BLaER1 treated with 17β-estradiol and CSF1 and Interleukin-3, amounts not matched to agents 10 nM and 100 nM (cell line): ENCODE data around the gene SNAPC3.
"Not testable (repeated sequence)": the region's sequence is repeated elsewhere in the genome, so short reads cannot be mapped to it uniquely, and the experiment has no call there.

Experiments
- H3K27ac ChIP-seq, 11 experiments: shearing (Covaris generic); formaldehyde crosslinking; 2 replicates each; pipeline ENCODE4 v1.8.1; 2022
- H3K27me3 ChIP-seq, 11 experiments: shearing (Covaris generic); formaldehyde crosslinking; 2 replicates each; pipeline ENCODE4 v1.8.1; 2022
- H3K36me3 ChIP-seq, 11 experiments: shearing (Covaris generic); formaldehyde crosslinking; 2 replicates each; pipeline ENCODE4 v1.8.1; 2022
- H3K4me1 ChIP-seq, 10 experiments: shearing (Covaris generic); formaldehyde crosslinking; 2 replicates each; pipeline ENCODE4 v1.8.1; 2022
- H3K4me2 ChIP-seq, 11 experiments: shearing (Covaris generic); formaldehyde crosslinking; 2 replicates each; pipeline ENCODE4 v1.8.1; 2022
- H3K4me3 ChIP-seq, 10 experiments: shearing (Covaris generic); formaldehyde crosslinking; 2 replicates each; pipeline ENCODE4 v1.8.1; 2022
- H3K9ac ChIP-seq, 11 experiments: shearing (Covaris generic); formaldehyde crosslinking; 2 replicates each; pipeline ENCODE4 v1.8.1; 2022
- H3K9me3 ChIP-seq, 11 experiments: shearing (Covaris generic); formaldehyde crosslinking; replicated peaks in 1 of 11; 2 replicates each; pipeline ENCODE4 v1.8.1; 2022
- H4K20me1 ChIP-seq, 11 experiments: shearing (Covaris generic); formaldehyde crosslinking; 2 replicates each; pipeline ENCODE4 v1.8.1; 2022
- Cebpa-rat ChIP-seq, 11 experiments: shearing (Covaris generic); IDR thresholded peaks; 2 replicates each; pipeline ENCODE4 v1.8.1; 2022

The SNAPC3 gene

DNA sequence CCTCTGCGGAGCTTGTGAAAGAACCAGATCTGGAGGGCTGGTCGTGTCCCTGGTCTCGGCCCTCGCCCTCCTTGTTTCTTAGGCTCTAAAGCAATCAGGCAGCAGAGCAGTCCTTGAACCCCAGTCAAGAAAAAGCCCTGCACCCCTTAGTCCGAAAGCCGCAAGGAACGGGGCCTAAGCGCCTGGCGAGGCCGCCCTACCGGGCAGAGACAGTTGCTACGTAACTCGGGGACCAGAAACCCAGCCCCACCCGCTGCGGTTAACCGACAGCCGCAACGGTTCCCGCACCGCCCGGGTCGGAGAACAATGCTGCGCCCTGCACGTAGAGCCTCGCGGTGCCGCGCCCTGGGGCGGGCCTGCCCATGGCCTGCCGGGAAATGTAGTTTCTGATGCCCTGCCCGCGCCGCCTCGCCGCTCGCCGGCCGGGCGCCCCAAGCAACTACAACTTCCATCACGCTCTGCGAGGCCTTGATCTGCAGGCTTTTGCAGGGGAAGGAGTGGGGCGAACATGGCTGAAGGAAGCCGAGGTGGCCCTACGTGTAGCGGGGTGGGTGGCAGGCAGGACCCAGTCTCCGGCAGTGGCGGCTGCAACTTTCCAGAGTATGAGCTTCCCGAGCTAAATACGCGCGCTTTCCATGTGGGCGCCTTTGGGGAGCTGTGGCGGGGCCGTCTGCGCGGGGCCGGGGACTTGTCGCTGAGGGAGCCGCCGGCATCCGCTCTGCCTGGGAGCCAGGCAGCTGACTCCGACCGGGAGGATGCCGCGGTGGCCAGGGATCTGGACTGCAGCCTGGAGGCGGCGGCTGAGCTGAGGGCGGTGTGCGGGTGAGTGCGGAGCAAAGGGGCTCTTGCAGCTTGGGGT lies at the start of gene SNAPC3:
SNAPC3 (plus strand) TSS at position 505 of the 859 bp plus-strand sequence; CDS start at position 509, 4 bp downstream.
- Histone ChIP-seq H3K9me3 (peaks cover 0 to 6% (median 0%) of the 10 kb centered on the region in 11 experiments; a peak in 4 of 22 replicates), H3K27me3 (no peaks in the 10 kb centered on the region), H3K4me1 (peaks cover 30 to 43% (median 39%) of the 10 kb centered on the region in 10 experiments), H3K27ac (peak within 1 kb of the TSS; percentile 48 to 87 (median 84); a peak in 21 of 22 replicates), H3K36me3 (peaks cover 26 to 32% (median 31%) of the 10 kb centered on the region in 11 experiments; a peak in 21 of 22 replicates), H3K4me3 (peak within 1 kb of the TSS; percentile 76 to 100 (median 97)), H3K9ac (peak within 1 kb of the TSS; percentile 79 to 91 (median 89)), H4K20me1 (peaks cover 0 to 30% (median 16%) of the 10 kb centered on the region in 11 experiments; a peak in 12 of 22 replicates), H3K4me2 (peak within 1 kb of the TSS; percentile 77 to 90 (median 86))
- no peak for TF ChIP-seq Cebpa-rat (IDR thresholded peaks at IDR 0.05)

- Histone ChIP-seq H3K4me1 (peaks cover 0 to 9% (median 0%) of the 10 kb centered on the region in 10 experiments; a peak in 3 of 20 replicates), H3K9me3 (peaks cover 0 to 15% (median 0%) of the 10 kb centered on the region in 11 experiments; a peak in 4 of 22 replicates), H3K4me3 (no peak overlapping the region), H4K20me1 (no peaks in the 10 kb centered on the region), H3K9ac (no peak overlapping the region), H3K4me2 (no peak overlapping the region), H3K27me3 (no peaks in the 10 kb centered on the region), H3K36me3 (no peaks in the 10 kb centered on the region), H3K27ac (no peak overlapping the region)
- no peak for TF ChIP-seq Cebpa-rat (IDR thresholded peaks at IDR 0.05)
These were observed 48.8 kb upstream of the SNAPC3 start for GRCh38 chr9:15373881-15374280.

DNA sequence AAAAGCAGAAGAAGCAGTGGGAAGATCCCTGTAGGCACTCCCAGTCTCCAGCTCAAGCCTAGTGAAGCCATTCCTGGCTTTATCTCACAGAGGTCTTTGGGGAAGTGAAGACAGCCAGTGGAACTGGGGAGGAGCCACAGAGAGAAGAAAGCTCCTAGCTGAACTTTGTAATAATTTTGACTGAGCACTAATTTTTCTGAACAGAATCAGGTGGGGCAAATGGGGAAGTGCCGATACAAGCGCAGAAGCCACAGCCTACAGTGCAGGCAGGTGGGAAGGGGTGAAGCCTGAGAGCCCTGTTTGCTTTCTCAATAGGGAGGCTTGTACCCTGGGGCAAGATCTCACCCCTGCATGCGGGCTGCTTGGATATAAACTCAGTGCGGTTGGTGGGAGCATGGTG lies 48.4 kb upstream of the SNAPC3 start:
- H3K4me2 ChIP-seq, result no peak overlapping the region
- no peaks in the 10 kb centered on the region for H3K27me3 ChIP-seq
- no peak overlapping the region for H3K9ac ChIP-seq
- H3K27ac ChIP-seq, result no peak overlapping the region
- H4K20me1 ChIP-seq, result no peaks in the 10 kb centered on the region
- no peaks in the 10 kb centered on the region for H3K36me3 ChIP-seq
- H3K4me3 ChIP-seq, result no peak overlapping the region
- no peak for TF ChIP-seq Cebpa-rat (IDR thresholded peaks at IDR 0.05)
- peaks cover 0 to 15% (median 0%) of the 10 kb centered on the region in 11 experiments; a peak in 4 of 22 replicates for H3K9me3 ChIP-seq
- peaks cover 0 to 9% (median 0%) of the 10 kb centered on the region in 10 experiments; a peak in 3 of 20 replicates for H3K4me1 ChIP-seq

- peaks cover 0 to 15% (median 0%) of the 10 kb centered on the region in 11 experiments; a peak in 4 of 22 replicates for H3K9me3 ChIP-seq
- H3K4me3 ChIP-seq, result no peak overlapping the region
- peaks cover 0 to 9% (median 0%) of the 10 kb centered on the region in 10 experiments; a peak in 3 of 20 replicates for H3K4me1 ChIP-seq
- no peaks in the 10 kb centered on the region for H4K20me1 ChIP-seq
- H3K27ac ChIP-seq, result no peak overlapping the region
- no peaks in the 10 kb centered on the region for H3K36me3 ChIP-seq
- no peak overlapping the region for H3K9ac ChIP-seq
- no peaks in the 10 kb centered on the region for H3K27me3 ChIP-seq
- TF ChIP-seq Cebpa-rat (IDR thresholded peaks at IDR 0.05), result no peak
- no peak overlapping the region for H3K4me2 ChIP-seq
These were observed 47.9 kb upstream of the SNAPC3 start for GRCh38 chr9:15374825-15375224.

DNA sequence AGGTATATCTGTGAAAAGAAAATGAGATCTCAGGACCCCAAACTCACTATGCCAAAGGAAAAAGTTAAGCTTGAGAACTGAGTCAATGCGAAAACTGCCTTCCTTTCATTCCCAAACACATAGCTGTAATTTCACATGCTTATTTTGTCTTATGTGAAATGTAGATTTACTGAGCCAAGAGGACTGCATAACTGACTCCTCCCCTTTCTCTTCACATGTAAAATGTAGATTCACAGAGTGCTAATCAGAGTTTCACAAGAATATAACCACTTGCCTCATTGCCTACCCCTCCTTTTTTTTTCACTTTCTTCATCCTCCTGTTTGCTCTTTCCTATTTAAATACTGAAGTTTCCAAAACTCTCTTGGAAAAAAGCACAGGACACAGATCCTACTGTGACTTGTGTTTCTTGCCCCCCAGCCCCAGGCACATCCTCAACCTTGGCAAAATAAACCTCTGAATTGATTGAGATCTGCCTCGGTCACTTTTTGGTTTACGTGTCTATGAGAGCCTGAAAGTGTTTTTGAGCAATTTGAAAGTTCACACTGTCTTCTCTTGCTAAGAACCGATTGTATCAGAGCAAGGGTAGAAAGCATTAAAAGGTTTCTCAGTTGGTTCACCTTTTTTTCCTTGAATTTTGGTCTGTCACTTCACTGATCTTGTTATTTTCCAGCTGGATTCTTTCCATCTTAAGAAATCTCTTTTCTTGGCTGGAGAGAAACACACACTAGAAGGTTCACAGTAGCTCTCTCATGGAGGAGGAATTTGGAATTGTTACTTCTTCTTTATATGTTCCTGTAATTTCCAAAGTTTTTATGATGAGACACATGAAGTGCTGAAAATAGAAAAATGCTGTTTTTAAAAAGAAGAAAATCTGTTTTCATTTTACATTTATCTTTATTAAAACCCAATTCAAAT lies 44.8 kb upstream of the SNAPC3 start:
- no peaks in the 10 kb centered on the region for H3K27me3 ChIP-seq
- no peak overlapping the region for H3K9ac ChIP-seq
- H3K36me3 ChIP-seq, result no peaks in the 10 kb centered on the region
- H3K4me3 ChIP-seq, result no peak overlapping the region
- TF ChIP-seq Cebpa-rat (IDR thresholded peaks at IDR 0.05), result no peak
- no peak overlapping the region for H3K27ac ChIP-seq
- peaks cover 0 to 15% (median 0%) of the 10 kb centered on the region in 11 experiments; a peak in 4 of 22 replicates for H3K9me3 ChIP-seq
- H3K4me2 ChIP-seq, result no peak overlapping the region
- no peaks in the 10 kb centered on the region for H4K20me1 ChIP-seq
- H3K4me1 ChIP-seq, result no peaks in the 10 kb centered on the region

- not testable (repeated sequence) for H3K27me3 ChIP-seq, H3K4me2 ChIP-seq, H3K4me3 ChIP-seq, H3K4me1 ChIP-seq, H3K36me3 ChIP-seq, H3K9ac ChIP-seq, H4K20me1 ChIP-seq, H3K27ac ChIP-seq
- peaks cover 0 to 14% (median 0%) of the 10 kb centered on the region in 11 experiments; a peak in 4 of 22 replicates for H3K9me3 ChIP-seq
These were observed 43.4 kb upstream of the SNAPC3 start for GRCh38 chr9:15379317-15379716.

DNA sequence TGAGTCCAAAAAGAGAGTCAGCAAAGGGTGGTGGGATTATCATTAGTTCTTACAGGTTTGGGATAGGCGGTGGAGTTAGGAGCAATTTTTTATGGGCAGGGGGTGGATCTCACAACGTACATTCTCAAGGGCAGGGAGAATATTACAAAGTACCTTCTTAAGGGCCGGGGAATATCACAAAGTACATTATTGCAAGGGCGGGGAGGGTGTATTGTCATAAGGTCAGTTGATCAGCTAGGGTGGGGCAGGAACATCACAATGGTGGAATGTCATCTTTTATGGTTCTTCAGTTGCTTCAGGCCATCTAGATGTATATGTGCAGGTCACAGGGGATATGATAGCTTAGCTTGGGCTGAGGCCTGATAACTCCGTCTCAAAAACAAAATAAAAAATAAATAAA lies 42.8 kb upstream of the SNAPC3 start:
- H3K4me3 ChIP-seq, H3K27ac ChIP-seq, H3K4me1 ChIP-seq, H3K36me3 ChIP-seq, H3K9ac ChIP-seq, H3K27me3 ChIP-seq, H4K20me1 ChIP-seq, H3K4me2 ChIP-seq: not testable (repeated sequence)
- H3K9me3 ChIP-seq, result peaks cover 0 to 11% (median 0%) of the 10 kb centered on the region in 11 experiments; a peak in 4 of 22 replicates

DNA sequence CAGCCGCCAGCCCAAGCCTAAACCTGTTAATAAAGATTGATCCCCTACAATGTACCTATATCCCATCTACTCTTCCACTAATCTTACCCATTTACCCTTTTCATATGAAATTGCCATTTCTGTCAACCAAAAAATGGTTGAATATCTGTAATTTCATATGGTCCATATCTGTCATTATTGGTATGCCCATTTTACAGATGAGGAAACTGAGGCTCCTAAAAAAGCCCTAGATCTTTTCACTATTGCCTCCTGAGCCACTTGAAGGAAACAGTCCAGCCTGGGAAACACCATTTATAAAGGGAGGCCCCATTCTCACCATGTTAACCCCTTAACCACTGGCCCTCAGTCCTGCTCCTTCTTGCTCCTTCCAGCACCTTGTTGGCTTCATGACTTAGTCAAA lies 41.2 kb upstream of the SNAPC3 start:
- H3K36me3 ChIP-seq, result no peaks in the 10 kb centered on the region
- no peaks in the 10 kb centered on the region for H4K20me1 ChIP-seq
- peaks cover 0 to under 1% (median 0%) of the 10 kb centered on the region in 11 experiments; a peak in 1 of 22 replicates for H3K9me3 ChIP-seq
- H3K4me2 ChIP-seq, result no peak overlapping the region
- H3K4me1 ChIP-seq, result no peaks in the 10 kb centered on the region
- H3K9ac ChIP-seq, result no peak overlapping the region
- no peak overlapping the region for H3K27ac ChIP-seq
- no peak overlapping the region for H3K4me3 ChIP-seq
- TF ChIP-seq Cebpa-rat (IDR thresholded peaks at IDR 0.05), result no peak
- no peaks in the 10 kb centered on the region for H3K27me3 ChIP-seq

DNA sequence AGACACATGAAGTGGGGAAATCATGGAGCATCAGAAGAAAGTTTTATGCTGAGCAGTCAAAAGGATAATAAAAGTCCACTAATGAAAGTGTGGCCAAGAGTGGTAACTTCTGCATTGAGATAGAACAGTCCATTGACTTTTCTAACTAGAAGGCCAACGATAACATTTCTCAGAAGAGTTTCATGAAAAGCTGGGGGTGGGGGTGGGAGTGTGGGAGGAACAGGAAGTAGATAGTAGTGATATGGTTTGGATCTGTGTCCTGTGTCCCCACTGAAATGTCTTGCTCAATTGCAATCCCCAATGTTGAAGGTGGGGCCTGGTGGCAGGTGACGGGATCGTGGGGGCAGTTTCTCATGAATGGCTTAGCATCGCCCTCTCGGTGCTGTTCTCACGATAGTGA lies 36.2 kb upstream of the SNAPC3 start:
- H3K4me3 ChIP-seq, result no peak overlapping the region
- H3K27ac ChIP-seq, result no peak overlapping the region
- no peaks in the 10 kb centered on the region for H4K20me1 ChIP-seq
- no peak for TF ChIP-seq Cebpa-rat (IDR thresholded peaks at IDR 0.05)
- no peaks in the 10 kb centered on the region for H3K36me3 ChIP-seq
- H3K27me3 ChIP-seq, result no peaks in the 10 kb centered on the region
- no peak overlapping the region for H3K4me2 ChIP-seq
- no peak overlapping the region for H3K9ac ChIP-seq
- no peaks in the 10 kb centered on the region for H3K4me1 ChIP-seq
- H3K9me3 ChIP-seq, result no peaks in the 10 kb centered on the region
